CD4-positive, CD25-positive, alpha-beta regulatory T cell (primary cell): ENCODE measurements around the gene EXOSC6. TPM values are rescaled to one million over a fixed set of nuclear protein-coding genes. Genes with fewer than 3 reads are reported as not detected.

Experiments
- polyA plus RNA-seq, 4 donors: library from polyadenylated mRNA; unstranded; fragments of 300-500 nt; fragmentation: Illumina TruSeq; gene quantifications; one replicate each; pipeline ENCODE4 v1.2.3, GENCODE V29; 2021
- total RNA-seq: library from RNA; stranded (reverse); gene quantifications from one replicate; pipeline ENCODE4 v1.2.3, GENCODE V29; 2022

The EXOSC6 gene
- total and polyA plus RNA-seq, 5 donors from 2014 or later, result 5.2 to 29.6 (median 12.2) TPM

Other genes with a start within 250 kb of the EXOSC6 start
- 31.2 TPM for gene PDPR, start 137.6 kb downstream of the EXOSC6 start, total RNA-seq
- gene PDPR, start 137.6 kb downstream of the EXOSC6 start, polyA plus RNA-seq, result 10 to 100 TPM in 1 of 4 donors, 1 to 10 TPM in 3; 5.2 to 10.9 (median 6.5) TPM
- gene CLEC18C, start 78.2 kb downstream of the EXOSC6 start, total RNA-seq, result 0.59 TPM
- gene CLEC18C, start 78.2 kb downstream of the EXOSC6 start, polyA plus RNA-seq, result under 1 TPM in 1 of 4 donors, not detected in 3; 0.03 TPM
- 25.2 TPM for gene AARS1, start 37.6 kb upstream of the EXOSC6 start, total RNA-seq
- 10 to 100 TPM; 29.5 to 34.5 (median 30.5) TPM for gene AARS1, start 37.6 kb upstream of the EXOSC6 start, polyA plus RNA-seq
- 47.0 TPM for gene DDX19B, start 47.2 kb upstream of the EXOSC6 start, total RNA-seq
- 10 to 100 TPM; 51.6 to 62.5 (median 56.8) TPM for gene DDX19B, start 47.2 kb upstream of the EXOSC6 start, polyA plus RNA-seq
- 53.7 TPM for gene DDX19A, start 95.0 kb upstream of the EXOSC6 start, total RNA-seq
- gene DDX19A, start 95.0 kb upstream of the EXOSC6 start, polyA plus RNA-seq, result 10 to 100 TPM; 26.3 to 40.5 (median 30.8) TPM
- 22.1 TPM for gene ST3GAL2, start 187.2 kb upstream of the EXOSC6 start, total RNA-seq
- gene ST3GAL2, start 187.2 kb upstream of the EXOSC6 start, polyA plus RNA-seq, result 10 to 100 TPM; 10.5 to 17.5 (median 14.6) TPM
- gene FCSK, start 202.7 kb upstream of the EXOSC6 start, total RNA-seq, result 28.5 TPM
- 10 to 100 TPM in 1 of 4 donors, 1 to 10 TPM in 3; 5.7 to 11.5 (median 7.7) TPM for gene FCSK, start 202.7 kb upstream of the EXOSC6 start, polyA plus RNA-seq